G401.6 (cell line): ENCODE measurements around the gene ITGA11.

Source experiments
- FAIRE-seq: peaks from 2 replicates; lab custom pipeline; 2012; peaks lifted over from hg19 to GRCh38; lab: Jason Lieb, UNC

The ITGA11 gene

GRCh38 chr15:68310804-68311463 is 121.0 kb downstream of the ITGA11 start:
- FAIRE-seq: no peak

DNA sequence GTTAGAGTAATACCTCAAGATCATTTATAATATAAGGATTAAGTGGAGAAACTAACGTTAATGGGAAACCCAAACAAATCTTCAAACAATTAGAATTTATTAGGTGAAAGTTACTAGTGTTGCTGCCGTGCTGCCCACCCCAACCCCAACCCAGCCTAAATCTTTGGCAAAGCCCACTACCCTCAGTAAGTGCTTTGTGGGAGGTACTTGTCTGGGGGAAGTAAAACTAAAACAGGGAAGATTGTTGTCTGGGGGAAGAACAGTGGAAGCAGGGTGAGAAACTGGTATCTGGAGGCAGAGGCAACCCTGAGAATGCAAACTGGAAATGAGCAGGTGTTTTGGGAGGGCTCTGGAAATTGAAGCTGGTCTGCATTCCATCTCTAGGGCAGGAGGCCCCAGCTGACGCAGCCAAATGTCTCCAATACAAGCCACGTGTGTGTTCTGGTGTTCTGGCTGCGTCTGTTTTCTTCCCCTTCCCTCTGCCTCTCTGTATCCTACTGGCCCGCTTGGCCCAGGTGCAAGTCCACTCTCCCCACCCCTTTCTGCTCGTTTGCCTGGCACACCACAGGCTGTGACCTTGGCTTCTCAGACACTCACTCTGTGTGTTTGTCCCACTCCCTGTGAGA is 121.7 kb downstream of the ITGA11 start:
- FAIRE-seq: no peak

DNA sequence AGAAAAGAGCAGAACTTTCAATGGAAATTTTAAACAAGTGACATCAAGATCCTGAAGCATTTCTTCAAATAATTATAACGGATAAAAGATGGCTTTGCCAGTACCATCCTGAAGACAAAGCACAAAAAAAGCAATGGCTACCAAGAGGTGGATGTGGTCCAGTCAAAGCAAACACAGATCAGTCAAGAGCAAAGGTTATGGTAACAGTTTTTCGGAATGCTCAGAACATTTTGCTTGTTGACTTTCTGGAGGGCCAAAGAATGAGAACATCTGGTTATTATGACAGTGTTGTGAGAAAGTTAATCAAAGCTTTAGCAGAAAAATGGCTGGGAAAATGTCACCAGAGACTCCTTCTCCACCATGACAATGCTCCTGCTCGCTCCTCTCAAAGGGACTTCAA is 122.9 kb downstream of the ITGA11 start:
- no peak for FAIRE-seq

DNA sequence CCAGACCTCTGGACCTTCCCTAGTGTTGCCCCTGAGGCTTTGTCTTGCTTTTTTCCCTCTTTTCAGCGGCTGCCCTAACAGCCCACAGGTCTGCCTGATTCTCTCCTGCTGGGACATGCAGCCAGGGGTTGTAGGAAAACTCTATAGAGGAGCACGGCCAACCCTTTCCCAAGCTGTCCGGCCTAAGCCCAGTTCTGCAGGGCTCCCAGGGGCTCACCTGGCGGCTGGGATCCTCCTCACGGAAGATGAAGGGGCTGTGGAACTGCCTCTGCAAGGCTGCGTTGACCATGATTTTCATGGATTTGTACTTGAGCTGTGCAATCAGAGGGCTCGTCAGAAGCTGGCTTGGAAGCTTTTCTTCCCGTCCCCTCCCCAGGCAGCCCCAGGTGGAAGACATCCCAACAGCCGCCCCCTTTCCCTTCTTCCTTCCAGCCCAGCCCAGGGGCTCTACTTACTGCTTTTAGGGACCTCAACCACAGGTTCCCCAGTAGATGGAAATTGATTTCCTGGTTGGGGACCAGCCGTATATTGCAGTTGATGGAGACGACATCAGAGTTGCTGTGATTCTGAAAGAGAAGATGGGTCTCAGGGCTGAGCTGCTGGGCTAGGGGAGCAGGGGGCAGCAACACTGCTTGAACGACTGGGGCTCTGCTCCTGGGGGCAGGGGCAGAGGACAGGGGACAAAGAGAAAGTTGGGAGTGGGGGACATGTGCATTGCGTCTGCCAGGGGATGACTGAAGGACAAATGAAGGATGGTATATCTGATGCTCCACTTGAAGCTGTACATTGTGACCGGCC is 124.6 kb downstream of the ITGA11 start:
- no peak for FAIRE-seq

GRCh38 chr15:68305420-68305871 is 126.5 kb downstream of the ITGA11 start:
- FAIRE-seq: no peak

DNA sequence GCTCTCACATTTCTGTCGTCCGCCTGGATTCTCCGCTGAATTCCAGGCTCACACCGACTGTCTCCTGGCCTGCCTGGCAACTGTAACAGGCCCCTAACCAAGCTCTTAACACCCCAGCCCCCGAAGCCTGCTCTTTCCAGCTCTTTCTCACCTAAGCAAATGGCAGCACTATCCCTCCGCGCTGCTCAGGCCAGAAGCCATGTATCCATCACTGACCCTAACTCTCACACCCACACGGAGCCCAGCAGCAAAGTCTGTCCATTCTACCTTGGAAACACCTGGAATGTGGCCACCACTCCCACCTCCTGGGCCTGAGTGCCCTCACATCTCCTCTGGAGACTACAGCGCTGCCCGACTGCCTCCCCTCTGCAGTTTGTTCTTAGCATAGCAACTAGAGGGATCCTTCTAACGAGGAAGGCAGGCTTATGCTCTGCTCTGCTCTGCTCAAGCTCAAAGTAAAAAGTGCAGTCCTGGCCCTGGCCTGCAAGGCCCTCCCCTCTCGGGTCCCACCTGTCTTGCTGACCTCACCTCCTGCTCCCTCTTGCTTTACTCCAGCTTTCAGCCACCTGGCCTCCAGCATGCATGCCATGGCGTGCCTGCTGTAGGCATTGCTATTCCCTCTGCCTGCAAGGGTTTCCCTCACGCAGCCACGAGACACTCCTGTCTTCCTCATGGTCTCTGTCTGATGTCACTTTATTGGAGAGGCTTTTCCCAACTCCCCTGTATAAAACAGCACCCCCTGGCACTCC is 127.2 kb downstream of the ITGA11 start:
- FAIRE-seq: no peak

DNA sequence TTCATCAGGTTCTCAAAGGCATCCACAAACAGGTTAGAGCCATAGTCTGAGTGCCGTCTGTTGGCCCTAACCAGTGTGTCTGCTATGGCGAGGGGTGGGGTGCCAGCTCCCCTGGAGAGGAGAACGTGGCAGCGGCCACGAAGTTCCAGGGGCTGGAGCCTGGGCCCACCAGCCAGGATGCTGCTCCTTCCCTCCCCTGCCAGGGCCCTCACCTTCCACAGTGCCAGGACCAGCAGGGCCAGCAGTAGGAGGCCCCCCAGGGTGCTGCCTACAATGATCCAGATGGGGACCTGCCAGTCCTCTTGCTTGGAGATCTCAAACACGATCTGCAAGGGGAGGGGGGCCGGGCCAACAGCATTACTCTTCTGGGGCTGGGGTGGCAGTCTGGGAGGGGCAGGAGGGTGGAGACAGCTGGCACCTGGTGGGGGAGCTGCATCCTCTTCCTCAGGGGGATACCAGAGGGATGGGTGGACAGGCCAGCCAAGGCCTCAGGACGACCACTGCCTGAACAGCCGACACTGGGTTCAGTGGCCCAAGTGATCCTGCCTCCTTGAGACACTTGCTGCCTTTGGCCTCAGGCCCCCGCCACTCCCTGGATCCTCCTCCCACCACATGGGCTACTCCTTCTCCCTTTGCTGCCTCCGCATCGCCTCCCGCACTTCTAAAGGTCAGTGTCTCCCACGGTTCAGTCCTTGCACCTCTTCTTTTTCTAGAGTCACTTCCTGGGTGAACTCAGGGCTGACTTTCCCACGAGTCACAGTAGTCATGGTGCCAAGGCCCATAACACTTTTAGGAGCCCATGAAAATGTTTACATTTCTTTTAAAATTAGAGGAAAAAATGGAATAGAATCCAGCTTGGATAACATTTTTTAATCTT is 128.2 kb downstream of the ITGA11 start:
- FAIRE-seq: no peak

DNA sequence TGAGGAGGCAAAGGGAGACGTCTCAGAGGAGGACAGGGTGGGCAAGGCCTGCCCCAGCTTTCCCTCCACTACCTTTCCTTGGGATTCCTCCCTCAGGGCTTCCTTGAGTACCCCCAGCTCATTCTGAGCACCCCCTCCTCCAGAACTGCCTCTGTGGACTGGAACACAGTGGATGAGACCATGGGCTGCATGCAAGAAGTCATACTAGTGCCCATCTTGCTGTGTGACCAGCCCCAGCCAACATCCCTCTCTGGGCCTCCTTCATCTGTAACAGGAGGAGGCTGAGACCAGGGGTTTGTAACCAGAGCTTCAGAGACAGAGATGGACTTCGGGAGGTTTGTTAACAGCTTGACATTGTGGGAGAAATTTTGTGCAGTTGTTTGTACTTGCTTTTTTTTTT is 128.8 kb downstream of the ITGA11 start:
- FAIRE-seq: no peak

- no peak for FAIRE-seq
Measured at GRCh38 chr15:68302729-68303128, 129.2 kb downstream of the ITGA11 start.

DNA sequence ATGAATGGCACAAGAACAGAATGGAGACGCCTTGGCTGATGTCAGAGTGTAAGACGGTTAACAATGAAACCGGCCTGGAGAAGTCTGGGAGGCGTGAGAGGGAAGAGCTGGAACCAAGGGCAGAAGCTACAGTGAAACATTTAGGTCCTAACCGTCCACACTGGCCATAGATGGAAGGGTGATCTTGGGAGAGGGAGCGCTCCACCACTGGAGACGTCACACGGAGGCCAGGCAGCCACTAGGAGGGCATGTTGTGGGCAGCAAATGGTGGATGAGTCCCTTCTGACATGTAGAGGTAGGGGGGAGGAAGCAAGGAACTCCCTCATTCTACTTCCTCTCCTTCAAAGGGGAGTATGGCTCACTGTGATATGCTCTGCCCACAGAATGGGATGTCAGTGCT is 130.7 kb downstream of the ITGA11 start:
- FAIRE-seq: no peak

GRCh38 chr15:68300115-68300940 is 131.6 kb downstream of the ITGA11 start:
- no peak for FAIRE-seq

DNA sequence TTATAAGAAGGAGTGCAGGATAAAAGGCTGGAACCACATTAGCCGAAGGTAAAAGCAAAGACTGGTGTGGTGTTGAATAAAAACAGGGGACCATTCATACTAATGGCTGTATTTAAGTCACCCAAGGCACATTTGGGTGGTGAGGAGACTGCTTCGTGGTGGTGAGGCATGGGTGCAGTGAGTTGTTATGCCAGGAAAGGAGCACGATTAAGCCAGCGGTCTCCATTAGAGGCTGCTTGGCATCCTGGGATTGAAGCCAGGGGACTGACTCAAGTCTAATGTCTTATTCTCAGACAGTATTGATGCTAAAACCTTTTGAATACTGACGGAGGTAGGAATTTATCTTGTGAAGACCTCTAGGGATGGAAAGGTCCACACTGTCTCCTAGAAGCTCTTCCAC is 132.5 kb downstream of the ITGA11 start:
- FAIRE-seq: no peak

- no peak for FAIRE-seq
Measured at GRCh38 chr15:68298882-68299381, 133.0 kb downstream of the ITGA11 start.

GRCh38 chr15:68298336-68298735 is 133.6 kb downstream of the ITGA11 start:
- no peak for FAIRE-seq

DNA sequence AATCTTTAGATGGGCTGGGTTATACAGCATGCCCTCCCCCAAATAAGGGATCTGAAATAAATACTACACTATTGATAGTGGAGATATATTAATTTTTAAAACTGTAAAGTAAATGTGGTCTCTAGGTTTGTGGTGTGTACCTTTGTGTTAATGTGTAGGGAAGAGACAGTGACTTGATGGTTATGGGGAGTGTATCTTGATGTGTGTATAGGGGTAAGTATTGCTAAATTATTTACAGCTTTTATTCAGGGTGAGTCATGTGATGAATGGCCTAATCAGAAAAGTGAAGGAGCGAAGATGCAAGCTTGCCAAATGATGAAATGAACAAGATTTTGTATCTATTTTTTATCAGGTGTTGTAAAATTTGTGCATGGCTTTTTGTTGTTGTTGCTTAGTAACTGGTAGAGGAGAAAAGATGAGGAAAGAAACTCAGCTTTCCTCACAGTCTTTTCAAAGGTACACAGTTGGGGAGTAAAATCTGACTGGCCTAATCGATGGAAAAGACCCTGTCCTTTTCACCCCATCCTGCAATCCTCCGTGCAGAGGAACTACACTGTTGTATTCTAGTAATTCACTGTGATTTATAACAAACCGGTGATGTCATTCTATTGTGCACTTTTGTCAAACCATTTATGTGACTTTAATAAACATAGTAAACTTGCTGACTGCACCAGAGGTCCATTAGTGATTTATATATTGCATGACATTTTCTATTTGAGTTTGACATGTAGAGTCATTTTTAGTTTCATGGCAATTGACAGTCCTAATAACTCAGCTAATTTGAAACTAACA is 136.8 kb downstream of the ITGA11 start:
- no peak for FAIRE-seq

DNA sequence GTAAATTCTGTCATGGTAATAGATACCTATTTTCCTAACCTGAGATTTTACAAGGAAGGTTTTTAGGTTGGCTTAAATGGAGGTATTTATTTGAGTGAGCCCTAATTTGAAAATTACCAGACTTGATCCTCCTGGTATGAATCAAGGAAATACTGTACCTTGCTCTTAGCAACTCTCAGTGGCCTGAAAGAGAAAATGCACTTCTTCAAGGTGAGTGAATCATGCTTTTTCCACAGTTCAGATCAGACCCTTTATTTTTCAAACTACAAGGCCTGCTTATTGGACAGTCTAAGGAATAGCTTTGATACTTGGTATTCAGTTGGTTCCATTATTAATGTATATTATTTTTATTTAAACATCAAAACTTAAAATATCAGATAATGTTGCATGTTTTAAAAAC is 139.0 kb downstream of the ITGA11 start:
- FAIRE-seq: no peak

GRCh38 chr15:68292157-68292781 is 139.7 kb downstream of the ITGA11 start:
- no peak for FAIRE-seq

DNA sequence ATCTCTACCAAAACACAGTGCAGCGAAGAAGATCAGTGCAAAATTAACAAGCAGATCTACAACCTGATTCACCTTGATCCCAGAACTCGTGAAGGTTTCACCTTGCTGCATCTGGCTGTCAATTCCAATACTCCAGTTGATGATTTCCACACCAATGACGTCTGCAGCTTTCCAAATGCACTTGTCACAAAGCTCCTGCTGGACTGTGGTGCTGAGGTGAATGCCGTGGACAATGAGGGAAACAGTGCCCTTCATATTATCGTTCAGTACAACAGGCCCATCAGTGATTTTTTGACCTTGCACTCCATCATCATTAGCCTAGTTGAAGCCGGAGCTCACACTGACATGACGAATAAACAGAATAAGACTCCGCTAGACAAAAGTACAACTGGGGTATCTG is 141.2 kb downstream of the ITGA11 start:
- no peak for FAIRE-seq
